Measurements from ENCODE around the gene CCDC174.
A peak's percentile ranks its signal among the peaks of the same experiment; 100 is the strongest.

GRCh38 chr3:14664170-14664569 is 12.6 kb downstream of the CCDC174 start:
- no peak for TF ChIP-seq USF2 (IDR thresholded peaks at IDR 0.05; ENCODE audit: low read depth, low read length)
- no peak for TF ChIP-seq MAFK (IDR thresholded peaks at IDR 0.05; ENCODE audit: low read depth, low read length)
- TF ChIP-seq CTCF (conservative IDR thresholded peaks at IDR 0.05; ENCODE audit: low read depth, low read length) = no peak
- TF ChIP-seq CEBPB (IDR thresholded peaks at IDR 0.05; ENCODE audit: low read depth, low read length) = peak; percentile 65
- TF ChIP-seq RCOR1 (IDR thresholded peaks at IDR 0.05; ENCODE audit: insufficient replicate concordance, low read length) = no peak
- TF ChIP-seq FOS (IDR thresholded peaks at IDR 0.05; ENCODE audit: low read depth, low read length) = no peak
- TF ChIP-seq CHD1 (IDR thresholded peaks at IDR 0.05; ENCODE audit: low read depth, low read length) = no peak

Measured in IMR-90 (cell line).